Chondrocyte (in vitro differentiated cells): ENCODE data around the gene SH2D1B. TPM values are rescaled to one million over a fixed set of nuclear protein-coding genes. Genes with fewer than 3 reads are reported as not detected.
"Not testable (repeated sequence)": the region's sequence is repeated elsewhere in the genome, so short reads cannot be mapped to it uniquely, and the experiment has no call there.

Experiments
- DNase-seq: peaks from one replicate; pipeline ENCODE4 v3.0.0; 2021; ENCODE audit warnings: mixed read lengths, low spot score
- H3K27ac Mint-ChIP-seq: one replicate; pipeline ENCODE4 v1.8.0; 2021; ENCODE audit warnings: mild to moderate bottlenecking, moderate library complexity, mixed read lengths; ENCODE audit not compliant: unreplicated experiment
- H3K27me3 Mint-ChIP-seq: 2 replicates; pipeline ENCODE4 v1.8.0; 2021; ENCODE audit warnings: low read depth, mixed read lengths
- H3K36me3 Mint-ChIP-seq: 2 replicates; pipeline ENCODE4 v1.8.0; 2021; ENCODE audit warnings: low read depth, mixed read lengths
- H3K4me1 Mint-ChIP-seq: 2 replicates; pipeline ENCODE4 v1.8.0; 2021; ENCODE audit warnings: low read depth, mild to moderate bottlenecking, mixed read lengths
- H3K4me3 Mint-ChIP-seq: one replicate; pipeline ENCODE4 v1.8.0; 2021; ENCODE audit warnings: mild to moderate bottlenecking, moderate library complexity, mixed read lengths; ENCODE audit not compliant: unreplicated experiment
- H3K9me3 Mint-ChIP-seq: 2 replicates; pipeline ENCODE4 v1.8.0; 2021; ENCODE audit warnings: low read depth, mixed read lengths
- CTCF ChIP-seq: fragments of 200-600 bp; sonication (generic); IDR thresholded peaks from 2 replicates; pipeline ENCODE4 v1.5.0; 2021; ENCODE audit warnings: antibody characterized with exemption, mild to moderate bottlenecking, moderate library complexity
- long read RNA-seq: library from polyadenylated mRNA; stranded (forward); transcript quantifications from one replicate; pipeline ENCODE4 v2.0.0, GENCODE V29; 2021
- total RNA-seq: library from RNA; stranded (reverse); gene quantifications from 3 replicates; pipeline ENCODE4 v1.2.1, GENCODE V29; 2021

Gene SH2D1B, protein sequence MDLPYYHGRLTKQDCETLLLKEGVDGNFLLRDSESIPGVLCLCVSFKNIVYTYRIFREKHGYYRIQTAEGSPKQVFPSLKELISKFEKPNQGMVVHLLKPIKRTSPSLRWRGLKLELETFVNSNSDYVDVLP
- not detected in 3 replicates for total RNA-seq
- long read RNA-seq = 0 reads

DNA sequence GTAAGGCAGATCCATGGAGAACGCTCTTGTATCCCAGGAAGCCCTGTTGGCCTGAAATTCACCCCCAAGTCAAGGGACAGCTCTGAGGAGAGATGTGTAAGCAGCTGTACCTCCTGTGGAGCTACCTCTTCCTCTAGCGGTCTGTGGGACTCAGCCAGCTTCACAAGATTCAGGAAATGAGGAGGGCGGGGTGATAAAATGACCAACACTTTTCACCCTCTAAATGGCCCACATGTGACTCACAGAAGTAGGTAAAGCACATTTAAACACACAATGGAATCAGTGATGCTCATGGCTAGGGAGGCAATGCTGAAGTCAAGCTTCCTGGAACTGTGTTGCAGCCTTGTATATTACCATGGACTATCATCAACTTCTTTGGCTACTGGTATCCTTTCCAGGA, at the start of gene SH2D1B:
TSS of gene SH2D1B (minus strand) at position 135 of the 400 bp plus-strand sequence. CDS start at position 15, 120 bp downstream.
- Mint-ChIP-seq H3K9me3 (peaks cover 11% of the 10 kb centered on the region), H3K27me3 (no peaks in the 10 kb centered on the region), H3K27ac (no peak within 1 kb of the TSS), H3K4me3 (no peak within 1 kb of the TSS), H3K36me3 (no peaks in the 10 kb centered on the region), H3K4me1 (no peaks in the 10 kb centered on the region)
- no peak for DNase-seq
- no peak for TF ChIP-seq CTCF

DNA sequence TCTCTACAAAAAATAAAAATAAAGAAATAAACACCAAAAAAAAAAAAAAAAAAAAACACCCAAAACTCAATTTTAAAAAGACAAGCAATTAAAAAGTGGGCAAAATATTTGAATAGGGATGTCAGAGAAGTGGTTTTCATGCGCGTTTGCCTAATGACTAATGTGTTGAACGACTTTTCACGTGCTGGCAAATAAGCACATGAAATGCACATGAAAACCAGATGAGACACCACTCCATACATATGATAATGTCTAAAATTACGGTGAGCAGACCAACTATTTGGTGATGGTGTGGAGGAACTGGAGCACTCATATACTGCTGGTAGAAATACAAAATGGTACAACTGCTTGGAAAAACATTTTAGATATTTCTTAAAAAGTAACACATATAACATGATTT, 46.3 kb upstream of the SH2D1B start:
- Mint-ChIP-seq H3K27ac (no peak overlapping the region), H3K4me3 (no peak overlapping the region), H3K27me3 (peaks cover 1% of the 10 kb centered on the region), H3K9me3 (peaks cover 4% of the 10 kb centered on the region), H3K4me1 (no peaks in the 10 kb centered on the region), H3K36me3 (no peaks in the 10 kb centered on the region)
- DNase-seq = no peak
- TF ChIP-seq CTCF = no peak

DNA sequence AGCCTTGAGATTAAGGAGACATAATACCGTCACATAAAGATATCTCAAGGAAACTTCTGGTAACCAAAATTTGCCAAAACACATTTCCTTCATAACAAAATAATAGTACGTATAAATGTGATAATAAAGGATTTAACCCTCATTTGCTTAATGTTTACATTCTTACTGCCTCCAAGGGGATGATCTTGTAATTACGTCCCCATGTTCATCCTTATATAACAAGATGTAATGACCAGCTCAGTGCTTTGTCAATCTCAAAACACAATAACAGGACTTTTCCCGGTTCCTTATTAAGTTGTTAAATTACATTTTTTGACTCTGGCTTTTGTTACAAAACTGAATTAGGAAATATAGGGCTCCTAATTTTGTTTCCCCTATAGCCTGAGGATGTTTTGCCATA, 44.4 kb upstream of the SH2D1B start:
- Mint-ChIP-seq H3K36me3 (peaks cover 2% of the 10 kb centered on the region), H3K4me1 (no peaks in the 10 kb centered on the region), H3K9me3 (peaks cover 9% of the 10 kb centered on the region), H3K27ac (no peak overlapping the region), H3K27me3 (peaks cover 17% of the 10 kb centered on the region), H3K4me3 (no peak overlapping the region)
- DNase-seq = no peak
- peak; percentile 23 for TF ChIP-seq CTCF

DNA sequence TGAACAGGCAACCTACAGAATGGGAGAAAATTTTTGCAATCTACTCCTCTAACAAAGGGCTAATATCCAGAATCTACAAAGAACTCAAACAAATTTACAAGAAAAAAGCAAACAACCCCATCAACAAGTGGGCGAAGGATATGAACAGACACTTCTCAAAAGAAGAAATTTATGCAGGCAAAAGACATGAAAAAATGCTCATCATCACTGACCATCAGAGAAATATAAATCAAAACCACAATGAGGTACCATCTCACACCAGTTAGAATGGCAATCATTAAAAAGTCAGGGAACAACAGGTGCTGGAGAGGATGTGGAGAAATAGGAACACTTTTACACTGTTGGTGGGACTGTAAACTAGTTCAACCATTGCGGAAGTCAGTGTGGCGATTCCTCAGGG, 42.4 kb upstream of the SH2D1B start:
- not testable (repeated sequence) for H3K4me1 Mint-ChIP-seq, H3K36me3 Mint-ChIP-seq, H3K27ac Mint-ChIP-seq, H3K9me3 Mint-ChIP-seq, H3K4me3 Mint-ChIP-seq, DNase-seq
- H3K27me3 Mint-ChIP-seq = peaks cover 18% of the 10 kb centered on the region

- peaks cover 3% of the 10 kb centered on the region for H3K9me3 Mint-ChIP-seq
- TF ChIP-seq CTCF = no peak
- no peak overlapping the region for H3K27ac Mint-ChIP-seq
- no peak overlapping the region for H3K4me3 Mint-ChIP-seq
- no peak for DNase-seq
- H3K4me1 Mint-ChIP-seq = no peaks in the 10 kb centered on the region
- peaks cover 2% of the 10 kb centered on the region for H3K36me3 Mint-ChIP-seq
- peaks cover 36% of the 10 kb centered on the region for H3K27me3 Mint-ChIP-seq
Observed at GRCh38 chr1:162446946-162447345, 35.0 kb upstream of the SH2D1B start.

DNA sequence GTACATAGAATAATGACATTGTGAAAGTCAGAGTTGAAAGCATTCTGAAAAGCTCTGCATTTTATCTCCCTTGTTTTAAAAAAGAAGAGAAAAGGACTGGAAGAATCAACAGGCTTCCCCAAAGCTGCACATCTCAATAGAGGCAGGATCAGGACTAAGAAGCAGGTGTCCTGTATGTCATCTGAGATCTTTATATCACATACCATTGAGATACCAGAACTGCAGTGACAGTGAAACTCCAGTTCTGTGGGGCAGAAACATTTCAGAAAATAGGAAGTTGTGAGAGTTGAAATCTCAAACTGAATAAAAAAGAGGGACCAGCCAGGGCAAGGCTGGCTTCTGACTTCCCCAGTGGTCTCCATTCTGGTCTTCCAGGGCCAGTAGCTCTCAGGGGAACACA, 33.0 kb upstream of the SH2D1B start:
- Mint-ChIP-seq H3K4me3 (no peak overlapping the region), H3K9me3 (no peaks in the 10 kb centered on the region), H3K27ac (no peak overlapping the region), H3K4me1 (no peaks in the 10 kb centered on the region), H3K27me3 (peaks cover 43% of the 10 kb centered on the region), H3K36me3 (no peaks in the 10 kb centered on the region)
- no peak for DNase-seq
- TF ChIP-seq CTCF = no peak

DNA sequence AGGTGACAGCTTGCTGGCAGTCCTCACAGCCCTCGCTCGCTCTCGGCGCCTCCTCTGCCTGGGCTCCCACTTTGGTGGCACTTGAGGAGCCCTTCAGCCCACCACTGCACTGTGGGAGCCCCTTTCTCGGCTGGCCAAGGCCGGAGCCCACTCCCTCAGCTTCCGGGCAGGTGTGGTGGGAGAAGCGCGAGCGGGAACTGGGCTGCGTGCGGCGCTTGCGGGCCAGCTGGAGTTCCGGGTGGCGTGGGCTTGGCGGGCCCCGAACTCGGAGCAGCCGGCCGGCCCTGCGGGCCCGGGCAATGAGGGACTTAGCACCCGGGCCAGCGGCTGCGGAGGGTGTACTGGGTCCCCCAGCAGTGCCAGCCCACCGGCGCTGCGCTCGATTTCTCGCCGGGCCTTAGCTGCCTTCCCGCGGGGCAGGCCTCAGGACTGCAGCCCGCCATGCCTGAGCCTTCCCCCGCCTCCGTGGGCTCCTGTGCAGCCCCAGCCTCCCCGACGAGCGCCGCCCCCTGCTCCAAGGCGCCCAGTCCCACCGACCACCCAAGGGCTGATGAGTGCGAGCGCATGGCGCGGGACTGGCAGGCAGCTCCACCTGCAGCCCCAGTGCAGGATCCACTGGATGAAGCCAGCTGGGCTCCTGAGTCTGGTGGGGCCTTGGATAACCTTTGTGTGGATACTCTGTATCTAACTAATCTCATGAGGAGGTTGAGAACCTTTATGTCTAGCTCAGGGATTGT, 21.2 kb upstream of the SH2D1B start:
- not testable (repeated sequence) for H3K4me1 Mint-ChIP-seq, H3K36me3 Mint-ChIP-seq, H3K27ac Mint-ChIP-seq, H3K9me3 Mint-ChIP-seq, H3K4me3 Mint-ChIP-seq, DNase-seq, H3K27me3 Mint-ChIP-seq
